Stimulated activated CD8-positive, alpha-beta memory T cell treated with anti-CD3 and anti-CD28 coated beads, Interleukin-7, amount 100 ng/mL, for 48 hours (primary cell): ENCODE measurements around the gene DYSF.
"Not testable (repeated sequence)": the region's sequence is repeated elsewhere in the genome, so short reads cannot be mapped to it uniquely, and the experiment has no call there.

Experiments used
- DNase-seq, 2 donors: peaks; one replicate each; pipeline ENCODE4 v3.0.0-alpha.2; 2020; ENCODE audit warnings: low read depth in 1 of 2; ENCODE audit errors: extremely low read depth in 1 of 2

Gene DYSF

DNA sequence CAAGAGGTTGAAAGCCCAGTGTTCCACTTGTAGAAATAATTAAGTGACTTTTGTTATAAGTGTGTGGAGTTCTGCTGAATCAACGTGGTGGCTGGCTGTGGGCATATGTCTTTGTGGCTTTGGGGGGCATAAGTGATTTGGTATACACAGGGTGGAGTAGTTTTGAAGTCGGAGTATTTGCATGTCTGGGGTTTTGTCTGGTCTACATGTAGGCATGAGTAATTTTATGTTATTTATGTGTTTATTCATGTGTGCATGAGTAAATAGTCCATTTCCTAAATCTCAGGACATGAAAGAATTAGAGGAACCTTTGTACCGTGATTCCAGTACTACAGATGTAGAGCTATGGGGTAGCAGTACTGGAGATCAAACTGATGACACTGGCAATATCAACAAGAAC, 179.7 kb downstream of the DYSF start:
- DNase-seq, result no peak

- DNase-seq, result no peak
These were observed 181.2 kb downstream of the DYSF start for GRCh38 chr2:71634567-71634966.

DNA sequence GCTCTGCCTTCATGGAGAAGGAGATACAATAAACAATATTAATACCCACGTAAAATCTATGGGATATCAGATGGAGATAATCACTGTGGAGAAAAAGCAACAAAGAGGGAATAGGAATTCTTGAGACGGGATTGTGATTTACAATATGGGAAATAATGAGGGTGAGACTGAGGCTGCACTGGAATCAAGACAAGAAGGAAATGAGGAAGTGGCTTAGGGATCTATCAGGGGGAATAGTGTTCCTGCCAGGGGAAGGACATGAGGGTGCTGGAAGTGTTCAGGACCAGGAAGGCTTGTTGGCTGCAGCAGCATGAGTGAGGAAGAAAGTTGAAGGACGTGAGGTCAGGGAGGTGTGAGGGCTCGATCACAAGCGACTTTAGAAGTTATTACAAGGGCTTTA, 182.4 kb downstream of the DYSF start:
- no peak for DNase-seq

DNA sequence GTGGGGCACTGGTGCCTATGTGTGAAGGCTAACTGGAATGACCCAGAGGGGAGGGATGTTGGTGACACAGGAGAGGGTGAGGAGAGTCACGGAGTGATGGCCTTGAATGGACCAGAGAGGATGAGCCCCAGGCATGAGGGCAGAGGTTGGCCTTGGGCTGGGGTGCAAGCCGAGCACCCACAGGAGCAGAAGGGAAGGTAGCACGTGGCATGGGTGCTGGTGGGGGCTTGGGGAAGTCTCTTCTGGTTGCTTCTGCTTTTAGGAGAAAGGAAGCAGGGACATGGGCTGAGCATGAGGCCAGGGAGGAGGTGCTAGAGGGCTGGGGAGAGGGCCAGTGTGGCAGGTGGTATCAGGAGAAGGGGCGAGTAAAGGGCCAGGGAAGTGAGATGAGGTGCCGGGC, 183.8 kb downstream of the DYSF start:
- DNase-seq, result no peak

DNA sequence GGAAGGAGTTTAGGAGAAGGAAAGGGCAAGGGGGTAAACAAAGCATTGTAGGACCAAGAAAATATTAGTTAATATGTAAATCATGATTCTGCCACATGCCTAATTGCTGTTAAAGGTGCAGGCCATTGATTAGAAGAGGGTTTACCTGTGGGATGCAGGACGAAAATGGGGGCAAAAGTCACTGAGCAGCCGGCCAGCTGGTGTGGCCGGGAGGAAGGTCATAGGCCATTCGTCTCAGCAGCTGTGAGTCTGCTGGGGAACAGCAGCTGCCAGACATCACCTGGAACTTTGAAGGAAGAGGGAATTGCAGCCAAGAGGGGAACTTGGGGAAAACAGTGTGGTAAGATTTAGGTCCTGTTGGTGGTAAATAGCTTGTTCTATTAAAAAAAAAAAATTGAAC, 184.4 kb downstream of the DYSF start:
- DNase-seq, result no peak

DNA sequence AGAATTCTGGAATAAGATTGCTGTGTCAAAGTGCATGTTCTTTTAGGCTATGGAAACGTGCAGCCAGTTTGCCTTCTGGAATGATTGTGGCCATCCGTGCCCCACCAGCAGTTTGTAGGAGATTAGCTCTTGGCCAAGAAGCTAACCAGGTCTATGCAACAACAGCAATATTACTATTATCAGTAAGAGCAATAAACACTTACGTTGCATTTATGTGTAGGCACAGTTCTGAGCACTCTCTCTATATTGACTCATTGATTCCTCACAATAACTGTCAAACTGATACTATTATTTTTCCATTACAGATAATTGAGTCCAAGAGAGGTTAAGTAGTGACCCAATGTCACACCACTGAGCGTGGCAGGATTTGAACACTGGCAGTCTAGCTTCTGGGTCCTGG, 186.4 kb downstream of the DYSF start:
- DNase-seq, result no peak

DNA sequence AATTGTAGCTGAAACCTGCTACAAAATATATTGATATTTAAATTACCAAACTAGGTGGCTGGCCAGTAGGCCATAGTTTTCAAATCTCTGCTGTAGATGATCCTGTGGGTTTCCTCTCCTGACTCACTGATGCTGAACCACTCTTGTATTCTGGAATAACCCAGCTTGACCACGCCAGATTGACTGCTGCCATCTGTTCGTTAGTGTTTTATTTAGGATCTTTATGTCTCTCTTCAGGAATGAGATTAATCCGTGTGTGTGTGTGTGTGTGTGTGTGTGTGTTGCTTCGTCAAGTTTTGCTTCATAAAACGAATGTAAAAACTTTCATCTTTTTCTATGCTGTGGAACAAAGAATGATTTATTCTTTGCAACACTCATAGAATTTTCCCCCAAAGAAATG, 187.1 kb downstream of the DYSF start:
- no peak for DNase-seq

DNA sequence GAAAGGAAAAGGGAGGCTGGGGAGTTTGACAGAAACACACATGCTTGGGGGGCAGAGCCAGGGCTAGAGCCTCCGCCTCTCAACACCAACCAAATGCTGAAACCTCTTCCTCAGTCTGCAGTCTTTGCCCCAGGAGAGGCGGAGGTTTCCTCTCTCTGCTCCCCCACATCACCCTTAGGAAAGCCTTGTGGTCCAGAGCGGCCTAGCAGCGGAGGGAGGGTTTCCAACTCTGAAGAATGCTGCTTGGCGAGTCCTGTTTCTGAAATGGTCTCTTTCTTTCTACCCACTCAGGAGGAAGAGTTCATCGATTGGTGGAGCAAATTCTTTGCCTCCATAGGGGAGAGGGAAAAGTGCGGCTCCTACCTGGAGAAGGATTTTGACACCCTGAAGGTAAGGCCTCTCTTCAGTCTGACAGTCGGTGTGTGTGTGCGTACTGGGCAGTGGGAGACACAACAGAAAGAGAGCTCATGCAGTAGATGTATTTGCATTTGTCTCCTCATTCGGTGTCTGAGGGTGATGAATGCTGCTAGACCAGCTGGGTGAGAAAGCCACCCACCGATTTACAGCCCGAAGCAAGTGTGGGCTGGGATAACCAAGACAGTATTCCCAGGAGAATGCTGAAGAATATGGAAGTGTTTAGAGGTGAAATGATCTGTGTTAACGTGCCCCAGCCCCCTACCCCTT, 190.5 kb downstream of the DYSF start:
- DNase-seq, result no peak

GRCh38 chr2:71646028-71646427, 192.7 kb downstream of the DYSF start:
- no peak for DNase-seq

GRCh38 chr2:71647356-71647755, 194.0 kb downstream of the DYSF start:
- DNase-seq, result no peak

- no peak for DNase-seq
These were observed 202.1 kb downstream of the DYSF start for GRCh38 chr2:71655498-71655897.

DNA sequence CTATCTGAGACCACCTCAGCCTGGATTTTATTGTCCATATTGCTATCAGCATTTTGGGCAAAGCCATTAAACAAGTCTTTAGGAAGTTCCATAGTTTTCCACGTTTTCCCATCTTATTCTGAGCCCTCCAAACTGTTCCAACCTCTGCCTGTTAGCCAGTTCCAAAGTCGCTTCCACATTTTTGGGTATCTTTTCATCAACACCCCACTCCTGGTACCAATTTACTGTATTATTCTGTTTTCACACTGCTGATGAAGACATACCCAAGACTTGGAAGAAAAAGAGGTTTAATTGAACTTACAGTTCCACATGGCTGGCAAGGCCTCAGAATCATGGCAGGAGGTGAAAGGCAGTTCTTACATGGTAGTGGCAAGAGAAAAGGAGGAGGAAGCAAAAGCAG, 204.9 kb downstream of the DYSF start:
- not testable (repeated sequence) for DNase-seq

DNA sequence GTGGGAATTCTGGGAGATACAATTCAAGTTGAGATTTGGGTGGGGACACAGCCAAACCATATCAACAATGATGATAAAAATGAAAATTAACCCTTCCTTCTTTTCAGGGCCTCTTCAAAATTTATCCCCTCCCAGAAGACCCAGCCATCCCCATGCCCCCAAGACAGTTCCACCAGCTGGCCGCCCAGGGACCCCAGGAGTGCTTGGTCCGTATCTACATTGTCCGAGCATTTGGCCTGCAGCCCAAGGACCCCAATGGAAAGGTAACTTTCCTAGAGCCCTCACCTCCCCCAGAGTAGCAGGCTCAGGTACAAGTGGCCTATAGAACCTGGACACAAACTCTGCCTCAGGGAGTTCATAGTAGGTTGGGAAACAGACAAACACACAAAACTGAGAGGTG, 205.4 kb downstream of the DYSF start:
- DNase-seq, result no peak

- no peak for DNase-seq
These were observed 206.6 kb downstream of the DYSF start for GRCh38 chr2:71659868-71660518.

DNA sequence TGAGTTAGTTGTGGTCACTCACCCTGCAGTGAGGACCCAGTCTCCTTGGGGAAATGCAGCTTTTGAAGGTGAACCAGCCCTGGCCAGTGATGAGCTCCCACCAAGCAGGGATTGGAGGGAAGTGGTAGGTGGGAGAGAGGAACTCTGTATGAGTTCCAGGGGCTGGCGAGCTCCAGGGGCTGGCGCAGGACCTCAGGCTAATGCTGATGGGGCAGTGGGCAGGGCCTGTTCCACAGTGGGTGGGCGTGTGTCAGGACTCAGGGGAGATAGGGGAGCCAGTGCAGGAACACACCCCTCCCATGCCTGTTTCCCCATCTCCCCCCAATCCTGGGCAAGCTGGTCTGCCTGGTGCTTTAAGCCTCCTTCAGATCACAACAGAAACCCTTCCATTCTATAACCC, 208.4 kb downstream of the DYSF start:
- no peak for DNase-seq

- no peak for DNase-seq
These were observed 209.5 kb downstream of the DYSF start for GRCh38 chr2:71662665-71663394.

- no peak for DNase-seq
These were observed 210.8 kb downstream of the DYSF start for GRCh38 chr2:71664161-71664560.

- DNase-seq, result no peak
These were observed 212.1 kb downstream of the DYSF start for GRCh38 chr2:71665168-71666093.

GRCh38 chr2:71666094-71666474, 212.7 kb downstream of the DYSF start:
- no peak for DNase-seq

- DNase-seq, result no peak
These were observed 214.2 kb downstream of the DYSF start for GRCh38 chr2:71667256-71668182.
